HG02840 (cell line): Measurements from ENCODE around the gene ENDOV.

Experiments used
- ATAC-seq: cut with Tn5 transposase; IDR thresholded peaks from one replicate; pipeline ENCODE4 v1.9.1; 2021; ENCODE audit warnings: mild to moderate bottlenecking, moderate library complexity, moderate number of reproducible peaks; ENCODE audit not compliant: unreplicated experiment, low FRiP score

Gene ENDOV

GRCh38 chr17:80414803-80415625 is at the start of gene ENDOV:
ENDOV (plus strand) TSS chr17:80415167; CDS start chr17:80415195, 28 bp downstream.
- peak; percentile 92 for ATAC-seq

- ATAC-seq = no peak
Observed at GRCh38 chr17:80365983-80366382, 49.0 kb upstream of the ENDOV start.

- no peak for ATAC-seq
Observed at GRCh38 chr17:80367503-80367902, 47.5 kb upstream of the ENDOV start.

GRCh38 chr17:80371196-80371595 is 43.8 kb upstream of the ENDOV start:
- no peak for ATAC-seq

- ATAC-seq = no peak
Observed at GRCh38 chr17:80372456-80372855, 42.5 kb upstream of the ENDOV start.

- ATAC-seq = no peak
Observed at GRCh38 chr17:80372922-80373570, 41.9 kb upstream of the ENDOV start.

- ATAC-seq = no peak
Observed at GRCh38 chr17:80374039-80374731, 40.8 kb upstream of the ENDOV start.

- no peak for ATAC-seq
Observed at GRCh38 chr17:80374732-80375585, 40.0 kb upstream of the ENDOV start.

GRCh38 chr17:80376531-80376930 is 38.4 kb upstream of the ENDOV start:
- ATAC-seq = no peak

GRCh38 chr17:80377798-80378197 is 37.2 kb upstream of the ENDOV start:
- ATAC-seq = no peak

- no peak for ATAC-seq
Observed at GRCh38 chr17:80379348-80379747, 35.6 kb upstream of the ENDOV start.

GRCh38 chr17:80380068-80380467 is 34.9 kb upstream of the ENDOV start:
- no peak for ATAC-seq

- ATAC-seq = no peak
Observed at GRCh38 chr17:80380555-80381002, 34.4 kb upstream of the ENDOV start.

- ATAC-seq = no peak
Observed at GRCh38 chr17:80381416-80381923, 33.5 kb upstream of the ENDOV start.

- no peak for ATAC-seq
Observed at GRCh38 chr17:80382446-80382845, 32.5 kb upstream of the ENDOV start.

GRCh38 chr17:80382956-80383355 is 32.0 kb upstream of the ENDOV start:
- no peak for ATAC-seq

- no peak for ATAC-seq
Observed at GRCh38 chr17:80384078-80384960, 30.6 kb upstream of the ENDOV start.

- ATAC-seq = no peak
Observed at GRCh38 chr17:80385046-80385445, 29.9 kb upstream of the ENDOV start.

- no peak for ATAC-seq
Observed at GRCh38 chr17:80386341-80386740, 28.6 kb upstream of the ENDOV start.
